SK-N-SH (cell line): ENCODE measurements around the gene DNAJC15. TPM values are rescaled to one million over a fixed set of nuclear protein-coding genes. Genes with fewer than 3 reads are reported as not detected.

Source experiments
- CTCF ChIA-PET: fragments of 300-600, 350-600 bp; formaldehyde crosslinking; extraction: SDS; loops from one replicate; lab custom pipeline; 2021; lab: Yijun Ruan, JAX
- POLR2A ChIA-PET: fragments of 350-600 bp; sonication (Branson Sonifier 250); formaldehyde crosslinking; extraction: SDS; loops from one replicate; lab custom pipeline; 2020; ENCODE audit warnings: antibody characterized with exemption, inconsistent platforms; lab: Yijun Ruan, JAX
- DNase-seq: peaks from one replicate; pipeline ENCODE4 v3.0.0; 2012
- H2AFZ ChIP-seq: fragments of 200-600 bp; sonication (generic); 2 replicates; pipeline ENCODE4 v1.8.1; 2016; ENCODE audit warnings: antibody characterized with exemption, mild to moderate bottlenecking, low read depth
- H3F3A ChIP-seq: fragments of 200-600 bp; sonication (generic); replicated peaks from 2 replicates; pipeline ENCODE3; 2016; ENCODE audit warnings: antibody characterized with exemption, mild to moderate bottlenecking; ENCODE audit not compliant: insufficient read depth
- H3K27ac ChIP-seq, 2 experiments: fragments of 200-500 bp in 1 of 2; fragments of 200-600 bp in 1 of 2; sonication (Bioruptor generic) in 1 of 2; sonication (generic), shearing (Covaris generic) in 1 of 2; 2 replicates each; pipeline versions ENCODE4 v1.5.1 to v1.6.1; 2014 to 2016; ENCODE audit warnings: low read depth in 2 of 2, inconsistent platforms in 1 of 2, low read length in 1 of 2, mild to moderate bottlenecking in 1 of 2, mixed read lengths in 1 of 2
- H3K27me3 ChIP-seq: fragments of 200-600 bp; sonication (generic), shearing (Covaris generic); 2 replicates; pipeline ENCODE4 v1.6.1; 2016; ENCODE audit warnings: mixed run types; ENCODE audit not compliant: insufficient read depth
- H3K36me3 ChIP-seq, 2 experiments: fragments of 200-500 bp in 1 of 2; fragments of 200-600 bp in 1 of 2; sonication (Bioruptor generic) in 1 of 2; sonication (generic) in 1 of 2; replicated peaks in 1 of 2; 2 replicates each; pipeline versions ENCODE3 to v1.5.1; 2014 to 2016; ENCODE audit warnings: low read length in 1 of 2, mild to moderate bottlenecking in 1 of 2; ENCODE audit not compliant: insufficient read depth in 2 of 2, control insufficient read depth in 1 of 2
- H3K4me1 ChIP-seq, 2 experiments: fragments of 200-500 bp in 1 of 2; fragments of 200-600 bp in 1 of 2; sonication (Bioruptor generic) in 1 of 2; sonication (generic), shearing (Covaris generic) in 1 of 2; 2 replicates each; pipeline versions ENCODE4 v1.5.1 to v1.6.1; 2014 to 2016; ENCODE audit warnings: low read depth in 1 of 2, low read length in 1 of 2, mixed run types in 1 of 2; ENCODE audit not compliant: insufficient read depth in 2 of 2, control insufficient read depth in 1 of 2
- H3K4me2 ChIP-seq: fragments of 200-600 bp; sonication (generic), shearing (Covaris generic); 2 replicates; pipeline ENCODE4 v1.6.1; 2017; ENCODE audit warnings: mixed run types
- H3K4me3 ChIP-seq, 2 experiments: fragments of 200-500 bp in 1 of 2; fragments of 200-600 bp in 1 of 2; sonication (Bioruptor generic) in 1 of 2; sonication (generic), shearing (Covaris generic) in 1 of 2; 2 replicates each; pipeline versions ENCODE4 v1.5.1 to v1.8.1; 2014 to 2016; ENCODE audit warnings: low read depth in 2 of 2, inconsistent platforms in 1 of 2, low read length in 1 of 2, mild to moderate bottlenecking in 1 of 2, mixed read lengths in 1 of 2, moderate library complexity in 1 of 2
- H3K79me2 ChIP-seq: fragments of 200-600 bp; sonication (generic); 2 replicates; pipeline ENCODE4 v1.8.1; 2017; ENCODE audit warnings: mild to moderate bottlenecking; ENCODE audit not compliant: insufficient read depth
- H3K9ac ChIP-seq: fragments of 200-600 bp; sonication (generic); 2 replicates; pipeline ENCODE4 v1.6.1; 2017; ENCODE audit warnings: mixed run types
- H3K9me2 ChIP-seq: fragments of 200-600 bp; sonication (generic); 2 replicates; pipeline ENCODE4 v1.6.1; 2017; ENCODE audit warnings: mixed run types
- H3K9me3 ChIP-seq: fragments of 200-600 bp; sonication (generic); 2 replicates; pipeline ENCODE4 v1.6.1; 2017; ENCODE audit warnings: mixed run types, mild to moderate bottlenecking, moderate library complexity
- H4K20me1 ChIP-seq: fragments of 200-600 bp; sonication (generic); 2 replicates; pipeline ENCODE4 v1.6.1; 2017; ENCODE audit warnings: mild to moderate bottlenecking, mixed run types; ENCODE audit not compliant: insufficient read depth
- ELF1 ChIP-seq: IDR thresholded peaks from 2 replicates; pipeline ENCODE4 v1.4.0; 2012
- EP300 ChIP-seq, 2 experiments: IDR thresholded peaks; 2 replicates each; pipeline versions ENCODE4 v1.4.0 to v1.6.1; 2012; ENCODE audit warnings: borderline replicate concordance in 1 of 2, low read depth in 1 of 2, low read length in 1 of 2
- FOXM1 ChIP-seq: IDR thresholded peaks from 2 replicates; pipeline ENCODE4 v1.4.0; 2012; ENCODE audit warnings: low read depth, mild to moderate bottlenecking
- GABPA ChIP-seq: IDR thresholded peaks from 2 replicates; pipeline ENCODE4 v1.4.0; 2012; ENCODE audit warnings: low read depth, mild to moderate bottlenecking
- MAX ChIP-seq: IDR thresholded peaks from 2 replicates; pipeline ENCODE4 v1.4.0; 2012; ENCODE audit warnings: low read depth
- MXI1 ChIP-seq: IDR thresholded peaks from 2 replicates; pipeline ENCODE4 v1.6.1; 2012; ENCODE audit warnings: mild to moderate bottlenecking, low read depth, low read length, improper control_type of control experiment
- NRF1 ChIP-seq: IDR thresholded peaks from 2 replicates; pipeline ENCODE4 v1.6.1; 2012; ENCODE audit warnings: low read depth, mild to moderate bottlenecking, low read length
- RCOR1 ChIP-seq: fragments of 150-350 bp; IDR thresholded peaks from 2 replicates; pipeline ENCODE4 v1.6.1; 2017; ENCODE audit warnings: antibody characterized with exemption, low read length
- RFX5 ChIP-seq: IDR thresholded peaks from 2 replicates; pipeline ENCODE4 v1.6.1; 2012; ENCODE audit warnings: mild to moderate bottlenecking, improper control_type of control experiment, low read length
- RXRA ChIP-seq: IDR thresholded peaks from 2 replicates; pipeline ENCODE4 v1.4.0; 2012; ENCODE audit warnings: low read depth, mild to moderate bottlenecking, borderline replicate concordance
- SIN3A ChIP-seq: IDR thresholded peaks from 2 replicates; pipeline ENCODE4 v1.6.1; 2012; ENCODE audit warnings: low read depth, mild to moderate bottlenecking, low read length, moderate library complexity, borderline replicate concordance
- TAF1 ChIP-seq: IDR thresholded peaks from 2 replicates; pipeline ENCODE4 v1.6.1; 2012; ENCODE audit warnings: low read depth, mild to moderate bottlenecking, low read length, moderate library complexity, borderline replicate concordance
- TEAD4 ChIP-seq: IDR thresholded peaks from 2 replicates; pipeline ENCODE4 v1.4.0; 2012; ENCODE audit warnings: mild to moderate bottlenecking, borderline replicate concordance; ENCODE audit not compliant: insufficient read depth
- USF1 ChIP-seq: IDR thresholded peaks from 2 replicates; pipeline ENCODE4 v1.4.0; 2012; ENCODE audit warnings: low read depth, borderline replicate concordance
- USF2 ChIP-seq: fragments of 150-350 bp; IDR thresholded peaks from 2 replicates; pipeline ENCODE4 v1.6.1; 2017; ENCODE audit warnings: antibody characterized with exemption, low read length, low read depth, borderline replicate concordance
- YY1 ChIP-seq: IDR thresholded peaks from 2 replicates; pipeline ENCODE4 v1.4.0; 2012; ENCODE audit warnings: low read depth, mild to moderate bottlenecking
- WGBS: methylation state at CpG from one replicate; pipeline ENCODE4 v1.1.6; 2017; ENCODE audit warnings: low lambda C conversion rate; 5-methylcytosine and 5-hydroxymethylcytosine counted together
- polyA plus RNA-seq, 3 experiments: library from polyadenylated mRNA; depleted of rRNA; stranded (reverse); fragments of >200 nt; gene quantifications; 2 replicates each; pipeline ENCODE4 v1.2.3, GENCODE V29; 2012
- TF ChIP-seq, protein P1 (sequence below): fragments of 200-600 bp; sonication (generic); IDR thresholded peaks from 2 replicates; pipeline ENCODE4 v1.6.1; 2017; ENCODE audit warnings: antibody characterized with exemption, mild to moderate bottlenecking, moderate library complexity
- TF ChIP-seq, protein P2 (sequence below): IDR thresholded peaks from 2 replicates; pipeline ENCODE4 v1.6.1; 2012; ENCODE audit warnings: mild to moderate bottlenecking, low read depth, low read length, moderate library complexity
- TF ChIP-seq, protein P3 (sequence below): IDR thresholded peaks from 2 replicates; pipeline ENCODE4; 2012

The DNAJC15 gene
- polyA plus RNA-seq, 1 of the 3 experiments (the other 2 are of a cell fraction) = 18.4 TPM

DNA sequence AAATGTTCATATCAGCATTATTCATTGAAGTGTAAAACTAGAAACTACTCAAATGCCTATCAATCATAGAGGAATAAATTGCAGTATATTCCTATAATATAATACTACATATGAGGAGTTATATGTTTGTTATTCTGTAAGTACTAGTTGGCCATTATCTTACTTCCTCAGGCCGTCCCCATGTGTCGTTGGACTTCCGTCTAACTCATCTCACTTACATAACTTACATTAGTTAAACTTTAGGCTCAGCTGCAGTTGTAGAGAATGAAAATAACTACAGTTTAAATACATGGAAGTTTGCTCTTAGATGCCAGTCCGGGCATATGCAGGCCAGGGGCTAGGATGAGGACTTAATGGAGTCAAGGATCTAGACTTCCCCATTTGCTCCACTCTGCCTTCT, 22.7 kb upstream of the DNAJC15 start:
- Histone ChIP-seq H3K9me3 (no peaks in the 10 kb centered on the region), H3K4me1 (peaks cover 0 to 15% of the 10 kb centered on the region in 2 experiments; a peak in 2 of 4 replicates), H2AFZ (no peak overlapping the region), H3F3A (peaks cover 15% of the 10 kb centered on the region), H3K36me3 (no peaks in the 10 kb centered on the region), H3K4me2 (no peak overlapping the region), H4K20me1 (no peaks in the 10 kb centered on the region), H3K9me2 (no peaks in the 10 kb centered on the region), H3K9ac (no peak overlapping the region), H3K27ac (no peak overlapping the region), H3K4me3 (no peak overlapping the region), H3K27me3 (no peaks in the 10 kb centered on the region), H3K79me2 (no peaks in the 10 kb centered on the region)
- POLR2A ChIA-PET = no interaction called here
- TF ChIP-seq EP300 (IDR thresholded peaks at IDR 0.05; ENCODE audit: borderline replicate concordance in 1 of 2, low read depth in 1 of 2, low read length in 1 of 2) = no peak
- no peak for TF ChIP-seq GABPA
- no peak for TF ChIP-seq SIN3A
- no peak for TF ChIP-seq RFX5
- TF ChIP-seq, protein P1, sequence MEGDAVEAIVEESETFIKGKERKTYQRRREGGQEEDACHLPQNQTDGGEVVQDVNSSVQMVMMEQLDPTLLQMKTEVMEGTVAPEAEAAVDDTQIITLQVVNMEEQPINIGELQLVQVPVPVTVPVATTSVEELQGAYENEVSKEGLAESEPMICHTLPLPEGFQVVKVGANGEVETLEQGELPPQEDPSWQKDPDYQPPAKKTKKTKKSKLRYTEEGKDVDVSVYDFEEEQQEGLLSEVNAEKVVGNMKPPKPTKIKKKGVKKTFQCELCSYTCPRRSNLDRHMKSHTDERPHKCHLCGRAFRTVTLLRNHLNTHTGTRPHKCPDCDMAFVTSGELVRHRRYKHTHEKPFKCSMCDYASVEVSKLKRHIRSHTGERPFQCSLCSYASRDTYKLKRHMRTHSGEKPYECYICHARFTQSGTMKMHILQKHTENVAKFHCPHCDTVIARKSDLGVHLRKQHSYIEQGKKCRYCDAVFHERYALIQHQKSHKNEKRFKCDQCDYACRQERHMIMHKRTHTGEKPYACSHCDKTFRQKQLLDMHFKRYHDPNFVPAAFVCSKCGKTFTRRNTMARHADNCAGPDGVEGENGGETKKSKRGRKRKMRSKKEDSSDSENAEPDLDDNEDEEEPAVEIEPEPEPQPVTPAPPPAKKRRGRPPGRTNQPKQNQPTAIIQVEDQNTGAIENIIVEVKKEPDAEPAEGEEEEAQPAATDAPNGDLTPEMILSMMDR = no peak
- no peak for TF ChIP-seq MXI1
- no peak for DNase-seq
- CTCF ChIA-PET = interaction anchor here (2.2 kb wide), 1 partner anchor 31 kb away, joined by 9 read pairs; no protein-coding TSS in a partner anchor
- 68% methylated on average over 4 of the region's 4 CpGs for WGBS

DNA sequence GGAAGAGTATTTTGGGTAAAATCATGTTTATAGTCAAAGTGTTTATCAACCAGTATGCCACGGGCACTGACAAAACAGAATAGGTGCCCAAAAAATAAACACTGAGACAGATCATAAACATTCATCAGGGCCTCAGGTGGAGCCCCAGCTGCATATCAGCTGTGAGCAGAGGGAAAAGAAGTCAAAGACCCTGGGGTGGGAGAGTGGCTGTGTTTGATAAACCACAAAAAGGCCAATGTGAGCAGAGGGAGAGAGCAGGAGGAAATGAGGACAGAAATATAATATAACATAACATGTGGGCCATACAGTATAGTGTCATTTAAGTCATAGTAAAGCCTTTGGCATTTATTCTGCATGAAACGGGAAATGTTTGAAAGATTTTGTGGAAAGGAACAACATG, 21.4 kb upstream of the DNAJC15 start:
- Histone ChIP-seq H3F3A (peaks cover 14% of the 10 kb centered on the region), H3K27me3 (no peaks in the 10 kb centered on the region), H3K4me1 (peaks cover 0 to 18% of the 10 kb centered on the region in 2 experiments; a peak in 2 of 4 replicates), H3K79me2 (no peaks in the 10 kb centered on the region), H4K20me1 (no peaks in the 10 kb centered on the region), H3K9me2 (no peaks in the 10 kb centered on the region), H3K9ac (no peak overlapping the region), H3K27ac (no peak overlapping the region), H3K36me3 (no peaks in the 10 kb centered on the region), H3K4me3 (no peak overlapping the region), H3K9me3 (no peaks in the 10 kb centered on the region), H3K4me2 (no peak overlapping the region), H2AFZ (no peak overlapping the region)
- no peak for DNase-seq
- CTCF ChIA-PET = no interaction called here
- 90% methylated on average over 2 of the region's 2 CpGs for WGBS
- POLR2A ChIA-PET = no interaction called here
- TF ChIP-seq, protein P2, sequence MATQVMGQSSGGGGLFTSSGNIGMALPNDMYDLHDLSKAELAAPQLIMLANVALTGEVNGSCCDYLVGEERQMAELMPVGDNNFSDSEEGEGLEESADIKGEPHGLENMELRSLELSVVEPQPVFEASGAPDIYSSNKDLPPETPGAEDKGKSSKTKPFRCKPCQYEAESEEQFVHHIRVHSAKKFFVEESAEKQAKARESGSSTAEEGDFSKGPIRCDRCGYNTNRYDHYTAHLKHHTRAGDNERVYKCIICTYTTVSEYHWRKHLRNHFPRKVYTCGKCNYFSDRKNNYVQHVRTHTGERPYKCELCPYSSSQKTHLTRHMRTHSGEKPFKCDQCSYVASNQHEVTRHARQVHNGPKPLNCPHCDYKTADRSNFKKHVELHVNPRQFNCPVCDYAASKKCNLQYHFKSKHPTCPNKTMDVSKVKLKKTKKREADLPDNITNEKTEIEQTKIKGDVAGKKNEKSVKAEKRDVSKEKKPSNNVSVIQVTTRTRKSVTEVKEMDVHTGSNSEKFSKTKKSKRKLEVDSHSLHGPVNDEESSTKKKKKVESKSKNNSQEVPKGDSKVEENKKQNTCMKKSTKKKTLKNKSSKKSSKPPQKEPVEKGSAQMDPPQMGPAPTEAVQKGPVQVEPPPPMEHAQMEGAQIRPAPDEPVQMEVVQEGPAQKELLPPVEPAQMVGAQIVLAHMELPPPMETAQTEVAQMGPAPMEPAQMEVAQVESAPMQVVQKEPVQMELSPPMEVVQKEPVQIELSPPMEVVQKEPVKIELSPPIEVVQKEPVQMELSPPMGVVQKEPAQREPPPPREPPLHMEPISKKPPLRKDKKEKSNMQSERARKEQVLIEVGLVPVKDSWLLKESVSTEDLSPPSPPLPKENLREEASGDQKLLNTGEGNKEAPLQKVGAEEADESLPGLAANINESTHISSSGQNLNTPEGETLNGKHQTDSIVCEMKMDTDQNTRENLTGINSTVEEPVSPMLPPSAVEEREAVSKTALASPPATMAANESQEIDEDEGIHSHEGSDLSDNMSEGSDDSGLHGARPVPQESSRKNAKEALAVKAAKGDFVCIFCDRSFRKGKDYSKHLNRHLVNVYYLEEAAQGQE = no peak
- no peak for TF ChIP-seq YY1
- no peak for TF ChIP-seq RCOR1
- TF ChIP-seq ELF1 = no peak
- no peak for TF ChIP-seq USF2
- no peak for TF ChIP-seq MAX
- no peak for TF ChIP-seq TEAD4
- TF ChIP-seq RXRA = no peak
- TF ChIP-seq, protein P3, sequence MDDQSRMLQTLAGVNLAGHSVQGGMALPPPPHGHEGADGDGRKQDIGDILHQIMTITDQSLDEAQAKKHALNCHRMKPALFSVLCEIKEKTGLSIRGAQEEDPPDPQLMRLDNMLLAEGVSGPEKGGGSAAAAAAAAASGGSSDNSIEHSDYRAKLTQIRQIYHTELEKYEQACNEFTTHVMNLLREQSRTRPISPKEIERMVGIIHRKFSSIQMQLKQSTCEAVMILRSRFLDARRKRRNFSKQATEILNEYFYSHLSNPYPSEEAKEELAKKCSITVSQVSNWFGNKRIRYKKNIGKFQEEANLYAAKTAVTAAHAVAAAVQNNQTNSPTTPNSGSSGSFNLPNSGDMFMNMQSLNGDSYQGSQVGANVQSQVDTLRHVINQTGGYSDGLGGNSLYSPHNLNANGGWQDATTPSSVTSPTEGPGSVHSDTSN = no peak
- TF ChIP-seq NRF1 = no peak
- no peak for TF ChIP-seq TAF1
- no peak for TF ChIP-seq MXI1
- no peak for TF ChIP-seq SIN3A
- no peak for TF ChIP-seq RFX5
- TF ChIP-seq GABPA = no peak
- TF ChIP-seq USF1 = no peak
- no peak for TF ChIP-seq FOXM1
